ENCODE data around the gene SELENOK.
A peak's percentile ranks its signal among the peaks of the same experiment; 100 is the strongest.

Gene SELENOK

DNA sequence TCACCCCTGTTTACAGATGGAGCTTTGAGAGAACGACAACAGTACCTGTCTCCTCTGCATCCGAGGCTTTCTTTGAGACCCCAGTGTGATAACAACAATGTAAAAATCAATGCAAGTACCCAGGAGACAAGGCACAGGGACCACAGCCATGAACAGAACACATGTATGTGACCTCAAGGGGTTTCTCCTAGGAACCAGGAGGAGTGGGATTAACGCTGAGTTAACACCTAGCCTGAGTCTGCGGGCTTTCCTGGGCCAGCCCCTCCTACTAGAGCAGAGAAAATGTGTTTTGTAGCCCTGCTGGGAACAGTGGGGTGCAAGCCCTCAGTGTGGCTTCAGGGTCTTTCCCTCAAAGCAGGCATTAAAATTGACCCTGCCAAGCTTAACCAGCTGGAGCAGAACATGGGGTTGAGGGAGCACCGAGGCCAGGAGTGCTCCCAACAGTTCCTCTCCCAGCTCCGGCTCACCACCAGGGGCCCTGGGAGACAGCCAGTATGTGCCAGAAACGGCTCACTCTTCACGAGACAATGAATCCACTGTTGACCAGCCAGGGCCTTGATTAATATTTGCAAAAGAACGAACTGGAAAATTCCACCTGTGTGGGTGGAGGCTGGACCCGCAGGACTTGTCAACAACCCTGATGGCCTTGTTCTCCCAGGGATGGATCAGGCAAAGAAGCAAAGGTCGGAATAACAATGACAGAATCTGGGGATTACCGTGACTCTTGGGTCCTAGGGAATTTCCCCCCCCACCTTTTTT, 49.0 kb downstream of the SELENOK start:
- Mint-ChIP-seq H3K4me3 (no peak overlapping the region), H3K27ac (no peak overlapping the region), H3K4me1 (peaks cover 10% of the 10 kb centered on the region), H3K9me3 (no peaks in the 10 kb centered on the region), H3K36me3 (ENCODE audit: low read depth) (no peaks in the 10 kb centered on the region), H3K27me3 (peaks cover 36% of the 10 kb centered on the region)
- ATAC-seq (no peak), DNase-seq (no peak)

DNA sequence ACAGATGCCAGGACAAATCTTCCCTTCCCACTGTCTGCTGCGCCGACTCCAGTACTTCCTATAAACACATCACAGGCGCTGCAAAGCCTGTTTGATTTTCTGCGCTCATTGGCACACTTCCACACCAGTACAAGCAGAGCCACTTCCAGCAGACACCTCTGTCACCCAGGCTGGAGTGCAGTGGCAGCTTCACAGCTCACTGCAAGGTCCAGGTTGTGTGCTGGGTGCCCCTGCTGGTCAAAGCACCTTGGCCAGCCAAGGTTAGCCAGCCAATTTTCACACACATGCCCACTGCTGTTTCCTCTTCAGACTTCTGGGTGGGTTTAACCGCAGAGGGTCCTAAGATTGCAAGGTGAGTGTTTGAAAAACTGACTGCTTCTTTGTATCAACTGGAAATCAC, 50.4 kb downstream of the SELENOK start:
- Mint-ChIP-seq H3K4me1 (peaks cover 10% of the 10 kb centered on the region), H3K27ac (no peak overlapping the region), H3K4me3 (no peak overlapping the region), H3K9me3 (no peaks in the 10 kb centered on the region), H3K27me3 (peaks cover 26% of the 10 kb centered on the region), H3K36me3 (ENCODE audit: low read depth) (no peaks in the 10 kb centered on the region)
- ATAC-seq (no peak), DNase-seq (no peak)

DNA sequence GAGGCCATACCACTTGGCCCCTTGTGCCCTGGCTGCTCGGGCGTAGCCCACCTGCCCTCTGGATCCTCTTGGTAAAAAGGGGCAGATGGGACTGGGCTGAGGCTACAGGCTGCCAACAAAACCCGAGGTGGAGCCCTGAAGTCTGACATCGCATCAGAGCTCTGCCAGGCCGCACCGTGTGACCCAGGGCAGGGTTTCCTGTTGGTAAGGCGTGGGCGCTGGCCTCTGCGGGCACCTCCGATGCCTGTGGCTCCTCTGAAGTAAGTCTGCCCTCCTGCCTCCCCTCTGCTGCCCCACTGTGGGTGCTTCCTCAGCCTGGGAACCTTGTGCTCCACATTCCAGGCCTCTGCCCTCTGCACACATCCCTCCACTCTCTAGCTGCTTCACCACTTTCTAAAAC, 54.3 kb downstream of the SELENOK start:
- Mint-ChIP-seq H3K9me3 (no peaks in the 10 kb centered on the region), H3K4me3 (no peak overlapping the region), H3K4me1 (no peaks in the 10 kb centered on the region), H3K27me3 (peaks cover 2% of the 10 kb centered on the region), H3K27ac (no peak overlapping the region), H3K36me3 (ENCODE audit: low read depth) (no peaks in the 10 kb centered on the region)
- DNase-seq (no peak), ATAC-seq (peak; percentile 29)

DNA sequence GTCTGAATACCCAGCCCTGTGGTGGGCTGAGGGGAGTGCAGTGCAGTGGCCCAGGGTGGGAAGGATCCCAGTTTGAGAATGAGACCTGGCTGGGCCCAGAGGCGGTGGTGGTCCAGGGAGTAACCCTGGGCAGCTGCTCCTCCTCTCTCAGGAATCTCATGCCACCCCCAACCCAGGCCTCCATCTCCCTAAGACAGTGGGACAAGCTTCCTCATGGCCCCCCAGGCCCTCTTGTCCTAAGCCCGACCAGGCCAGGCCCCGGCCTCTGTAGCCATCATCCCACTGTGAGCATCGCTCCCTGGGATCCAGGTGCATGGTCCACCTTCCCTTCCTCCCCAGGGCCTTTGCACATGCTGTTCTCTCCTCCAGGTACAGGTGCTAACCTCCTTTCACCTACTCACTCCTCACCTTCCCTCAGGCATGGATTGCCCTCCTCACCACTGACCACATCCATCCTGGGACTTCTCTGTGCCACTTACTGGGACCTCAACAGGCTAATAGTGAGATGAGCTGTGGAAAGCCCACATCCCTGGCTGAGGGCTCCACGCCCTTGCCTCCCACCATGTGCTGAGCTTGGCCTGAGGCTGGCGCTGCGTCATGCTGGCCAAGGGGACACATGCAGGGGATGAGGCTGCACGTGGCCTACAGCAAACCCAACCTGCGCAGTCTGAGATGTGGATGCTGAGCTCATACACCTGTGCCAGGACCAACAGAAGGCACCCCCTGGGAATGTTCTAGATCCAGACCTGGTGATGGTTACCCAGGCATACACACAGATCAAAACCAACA, 55.4 kb downstream of the SELENOK start:
- Mint-ChIP-seq H3K27ac (no peak overlapping the region), H3K9me3 (no peaks in the 10 kb centered on the region), H3K4me3 (no peak overlapping the region), H3K27me3 (peaks cover 2% of the 10 kb centered on the region), H3K36me3 (ENCODE audit: low read depth) (no peaks in the 10 kb centered on the region), H3K4me1 (no peaks in the 10 kb centered on the region)
- DNase-seq (no peak), ATAC-seq (no peak)

DNA sequence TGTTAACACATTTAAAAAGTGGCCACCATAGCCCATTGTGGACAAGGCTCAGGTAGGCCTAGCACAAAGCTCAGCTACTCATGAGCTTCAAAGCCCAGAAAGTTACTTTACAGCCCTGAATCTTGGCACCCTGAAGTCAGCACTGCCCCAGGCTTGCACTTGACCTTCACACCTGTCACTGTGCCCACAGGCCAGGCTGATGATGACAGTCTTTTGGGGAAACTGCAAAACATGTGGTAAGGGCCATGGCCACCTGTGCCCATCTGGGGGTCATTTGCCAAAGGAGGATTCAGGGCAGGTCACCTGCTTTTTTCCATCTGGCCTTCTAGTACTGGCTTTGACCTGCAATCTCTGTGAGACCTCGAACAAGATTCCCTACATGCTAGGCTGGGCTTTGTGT, 56.4 kb downstream of the SELENOK start:
- Mint-ChIP-seq H3K27me3 (peaks cover 2% of the 10 kb centered on the region), H3K4me3 (no peak overlapping the region), H3K27ac (no peak overlapping the region), H3K4me1 (no peaks in the 10 kb centered on the region), H3K36me3 (ENCODE audit: low read depth) (no peaks in the 10 kb centered on the region), H3K9me3 (no peaks in the 10 kb centered on the region)
- ATAC-seq (no peak), DNase-seq (no peak)

DNA sequence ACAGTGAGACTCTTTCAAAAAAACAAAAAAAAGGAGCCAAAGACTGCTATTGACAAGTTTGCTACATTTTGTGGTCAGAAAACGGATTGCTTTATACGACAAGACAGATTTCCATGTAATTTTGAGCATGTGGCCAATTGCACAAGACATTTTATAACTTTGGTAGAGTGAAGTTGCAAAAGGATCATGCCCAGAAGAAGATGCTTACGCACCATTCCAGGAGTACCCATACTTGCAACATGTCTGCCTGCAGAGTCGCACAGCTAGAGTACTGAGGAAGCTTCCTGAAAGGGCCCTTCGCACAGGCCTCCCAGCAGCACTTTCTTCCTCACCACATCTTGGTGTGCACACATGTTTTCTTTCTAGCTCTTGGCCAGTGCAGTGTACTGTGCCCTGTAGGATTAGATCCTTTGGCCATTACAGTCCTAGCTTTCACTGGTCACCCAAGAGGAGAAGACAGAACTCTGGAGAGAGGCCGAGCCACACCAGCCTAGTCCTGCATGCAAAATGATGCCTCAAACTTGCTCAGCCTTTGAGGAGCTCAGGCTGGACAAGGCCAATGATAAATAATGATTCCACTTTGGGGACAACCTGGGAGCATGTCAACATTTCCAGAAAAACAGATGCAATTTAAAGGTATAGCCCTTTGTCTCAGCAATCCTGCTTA, 57.1 kb downstream of the SELENOK start:
- ATAC-seq (no peak), DNase-seq (no peak)
- H3K27me3 Mint-ChIP-seq = no peaks in the 10 kb centered on the region

More for the DNA sequence above, 57.1 kb downstream of the SELENOK start:
- no peak overlapping the region for H3K27ac Mint-ChIP-seq
- no peak overlapping the region for H3K4me3 Mint-ChIP-seq
- H3K36me3 Mint-ChIP-seq (ENCODE audit: low read depth) = no peaks in the 10 kb centered on the region
- no peaks in the 10 kb centered on the region for H3K9me3 Mint-ChIP-seq
- no peaks in the 10 kb centered on the region for H3K4me1 Mint-ChIP-seq

All from activated naive CD8-positive, alpha-beta T cell treated with anti-CD3 and anti-CD28 coated beads, Interleukin-2, amount 50 U/mL, for 24 hours (primary cell).